Kidney (tissue), 14 donors: Measurements from ENCODE around the gene KASH5. TPM values are rescaled to one million over a fixed set of nuclear protein-coding genes. Genes with fewer than 3 reads are reported as not detected.

Source experiments
- DNase-seq, 5 donors: peaks; one replicate each; pipeline ENCODE4 v3.0.0-alpha.2; 2013 to 2020
- FAIRE-seq: peaks from 2 replicates; lab custom pipeline; 2012; peaks lifted over from hg19 to GRCh38; lab: Jason Lieb, UNC
- H3K27ac ChIP-seq, 2 donors: one replicate each; pipeline ENCODE4 v1.7.0; 2013; ENCODE audit warnings: low read depth in 2 of 2, low read length in 2 of 2, inconsistent platforms in 1 of 2
- H3K27me3 ChIP-seq: one replicate; pipeline ENCODE4 v1.7.1; 2013; ENCODE audit warnings: low read length, inconsistent platforms; ENCODE audit not compliant: control insufficient read depth, insufficient read depth
- H3K36me3 ChIP-seq, 3 donors: one replicate each; pipeline versions ENCODE4 v1.7.0 to v1.7.1; 2013; ENCODE audit warnings: low read length in 3 of 3, control low read depth in 1 of 3, inconsistent platforms in 1 of 3; ENCODE audit not compliant: insufficient read depth in 3 of 3, control insufficient read depth in 2 of 3
- H3K4me1 ChIP-seq, 3 donors: one replicate each; pipeline versions ENCODE4 v1.7.0 to v1.7.1; 2013; ENCODE audit warnings: low read length in 3 of 3, inconsistent platforms in 1 of 3, low read depth in 1 of 3; ENCODE audit not compliant: control insufficient read depth in 2 of 3, insufficient read depth in 2 of 3
- H3K4me3 ChIP-seq, 3 donors: one replicate each; pipeline versions ENCODE4 v1.7.0 to v1.8.1; 2013; ENCODE audit warnings: low read length in 3 of 3, control low read depth in 1 of 3, inconsistent platforms in 1 of 3
- H3K9ac ChIP-seq, 3 donors: one replicate each; pipeline versions ENCODE4 v1.7.0 to v1.7.1; 2013; ENCODE audit warnings: low read length in 3 of 3, control low read depth in 1 of 3, inconsistent platforms in 1 of 3
- H3K9me3 ChIP-seq, 3 donors: one replicate each; pipeline versions ENCODE4 v1.7.0 to v1.7.1; 2013; ENCODE audit warnings: low read length in 3 of 3, control low read depth in 1 of 3, inconsistent platforms in 1 of 3; ENCODE audit not compliant: control insufficient read depth in 2 of 3, insufficient read depth in 1 of 3
- intact Hi-C: fragments of 100-400 bp; cut with DNase I; formaldehyde crosslinking; loops from one replicate; pipeline ENCODE4 v1.11.1; 2022
- polyA plus RNA-seq: library from polyadenylated mRNA; stranded (reverse); fragments of 350-450 nt; fragmentation: Illumina TruSeq; extraction: RNeasy Lipid Tissue Mini Kit (QIAGEN cat#74804); gene quantifications from one replicate; pipeline ENCODE4 v1.2.3, GENCODE V29; 2014; ENCODE audit warnings: low read depth, low replicate concordance; ENCODE audit not compliant: insufficient read depth
- total RNA-seq: library from RNA; stranded (reverse); fragmentation: NEBNext Ultra II Directional; extraction: Animal tissue kit (Norgen Biotek cat#: 25700); gene quantifications from one replicate; pipeline ENCODE4 v1.2.1, GENCODE V29; 2021
- TF ChIP-seq, protein P1 (sequence below): IDR thresholded peaks from 3 replicates; pipeline ENCODE4 v1.5.1; 2012; ENCODE audit warnings: mild to moderate bottlenecking, moderate library complexity, borderline replicate concordance; ENCODE audit not compliant: insufficient read depth; ENCODE audit errors: extremely low read depth
- donor health status: control.
- donor health status: control.
- donor health status: control.
- donor health status: control.
- donor health status: control.
- donor health status: DM: yes; HTN: yes; CAD: no.
- donor health status: Normal renal cell carcinoma (clear cell type).

Gene KASH5
- total and polyA plus RNA-seq, 2 donors from 2014 or later: not detected

DNA sequence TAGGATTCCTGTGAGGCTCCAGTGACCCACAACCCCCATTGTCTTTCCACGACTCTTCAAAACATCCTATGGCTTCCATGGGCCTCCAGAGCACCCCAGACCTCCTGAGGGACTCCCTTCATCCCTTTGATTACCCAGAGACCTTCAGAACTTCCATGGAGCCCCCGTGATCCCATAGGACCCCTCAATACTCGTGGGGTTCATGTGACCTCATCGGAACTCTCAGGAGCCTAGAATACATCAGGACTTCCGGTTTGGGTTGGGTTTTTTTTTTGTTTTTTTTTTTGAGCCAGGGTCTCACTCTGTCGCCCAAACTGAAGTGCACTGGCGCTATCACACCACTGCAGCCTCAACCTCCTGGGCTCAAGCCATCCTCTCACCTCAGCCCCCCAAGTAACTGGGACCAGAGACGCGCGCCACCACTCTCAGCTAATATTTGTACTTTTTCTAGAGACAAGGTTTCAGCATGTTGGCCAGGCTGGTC, 65.8 kb downstream of the KASH5 start:
- no peak for FAIRE-seq
- Histone ChIP-seq H3K27ac (peak overlapping the region; percentile 92 to 97), H3K9me3 (no peaks in the 10 kb centered on the region), H3K27me3 (no peaks in the 10 kb centered on the region), H3K9ac (peak overlapping the region; percentile 74 to 98 (median 98)), H3K36me3 (peaks cover 0 to 2% (median 0%) of the 10 kb centered on the region in 3 donors), H3K4me3 (peak overlapping the region; percentile 89 to 98 (median 97)), H3K4me1 (peaks cover 0 to 7% (median 3%) of the 10 kb centered on the region in 3 donors)
- no peak for DNase-seq
- intact Hi-C loops: no loop called here
- TF ChIP-seq, protein P1, sequence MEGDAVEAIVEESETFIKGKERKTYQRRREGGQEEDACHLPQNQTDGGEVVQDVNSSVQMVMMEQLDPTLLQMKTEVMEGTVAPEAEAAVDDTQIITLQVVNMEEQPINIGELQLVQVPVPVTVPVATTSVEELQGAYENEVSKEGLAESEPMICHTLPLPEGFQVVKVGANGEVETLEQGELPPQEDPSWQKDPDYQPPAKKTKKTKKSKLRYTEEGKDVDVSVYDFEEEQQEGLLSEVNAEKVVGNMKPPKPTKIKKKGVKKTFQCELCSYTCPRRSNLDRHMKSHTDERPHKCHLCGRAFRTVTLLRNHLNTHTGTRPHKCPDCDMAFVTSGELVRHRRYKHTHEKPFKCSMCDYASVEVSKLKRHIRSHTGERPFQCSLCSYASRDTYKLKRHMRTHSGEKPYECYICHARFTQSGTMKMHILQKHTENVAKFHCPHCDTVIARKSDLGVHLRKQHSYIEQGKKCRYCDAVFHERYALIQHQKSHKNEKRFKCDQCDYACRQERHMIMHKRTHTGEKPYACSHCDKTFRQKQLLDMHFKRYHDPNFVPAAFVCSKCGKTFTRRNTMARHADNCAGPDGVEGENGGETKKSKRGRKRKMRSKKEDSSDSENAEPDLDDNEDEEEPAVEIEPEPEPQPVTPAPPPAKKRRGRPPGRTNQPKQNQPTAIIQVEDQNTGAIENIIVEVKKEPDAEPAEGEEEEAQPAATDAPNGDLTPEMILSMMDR: no peak

DNA sequence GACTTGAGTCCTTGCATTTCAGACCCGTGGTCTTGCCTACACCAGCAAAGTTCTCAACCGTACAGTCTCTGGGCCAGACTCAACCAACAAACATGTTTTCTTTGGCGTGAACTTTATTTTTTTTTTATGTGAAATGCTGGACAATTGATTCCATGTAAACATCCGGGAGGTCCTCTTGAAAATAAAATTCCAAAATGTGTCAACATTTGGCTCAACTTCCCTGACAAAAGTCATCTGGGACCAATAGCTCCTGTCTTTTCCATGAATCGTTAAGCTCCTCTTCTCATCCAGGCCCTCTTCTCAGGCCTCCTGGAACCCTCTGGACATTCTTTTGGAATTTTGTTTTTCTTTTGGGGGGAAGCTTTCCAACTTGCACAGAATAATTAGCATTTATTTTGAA, 67.7 kb downstream of the KASH5 start:
- DNase-seq: peak in 2 of 5 donors; percentile 80 to 92
- intact Hi-C loops: no loop called here
- Histone ChIP-seq H3K27me3 (no peaks in the 10 kb centered on the region), H3K4me3 (no peak overlapping the region), H3K4me1 (peaks cover 0 to 3% (median 3%) of the 10 kb centered on the region in 3 donors), H3K36me3 (no peaks in the 10 kb centered on the region), H3K9me3 (no peaks in the 10 kb centered on the region), H3K9ac (no peak overlapping the region), H3K27ac (no peak overlapping the region)
- TF ChIP-seq, protein P1: no peak
- no peak for FAIRE-seq

DNA sequence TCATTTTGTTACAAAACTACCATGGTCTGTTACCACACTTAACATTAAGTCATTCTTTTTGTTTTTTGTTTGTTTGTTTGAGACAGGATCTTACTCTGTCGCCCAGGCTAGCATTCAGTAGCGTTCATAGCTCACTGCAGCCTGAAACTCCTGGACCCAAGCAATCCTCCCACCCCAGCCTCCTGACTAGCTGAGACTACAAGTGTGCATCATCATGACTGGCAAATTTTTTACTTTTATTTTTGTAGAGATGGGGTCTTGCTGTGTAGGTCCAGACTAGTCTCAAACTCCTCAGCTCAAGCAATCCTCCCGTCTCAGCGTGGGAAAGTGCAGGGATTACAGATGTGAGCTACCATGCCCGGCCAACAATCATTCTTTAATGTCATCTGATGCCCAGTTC, 68.3 kb downstream of the KASH5 start:
- no peak overlapping the region for H3K9ac ChIP-seq
- H3K36me3 ChIP-seq: no peaks in the 10 kb centered on the region
- H3K4me3 ChIP-seq: no peak overlapping the region
- intact Hi-C loops: no loop called here
- no peak for DNase-seq
- no peaks in the 10 kb centered on the region for H3K9me3 ChIP-seq
- H3K27ac ChIP-seq: peak overlapping the region in 1 of 2 donors; percentile 53
- TF ChIP-seq, protein P1: no peak
- FAIRE-seq: no peak
- H3K27me3 ChIP-seq: no peaks in the 10 kb centered on the region
- H3K4me1 ChIP-seq: peaks cover 0 to 3% (median 3%) of the 10 kb centered on the region in 3 donors

DNA sequence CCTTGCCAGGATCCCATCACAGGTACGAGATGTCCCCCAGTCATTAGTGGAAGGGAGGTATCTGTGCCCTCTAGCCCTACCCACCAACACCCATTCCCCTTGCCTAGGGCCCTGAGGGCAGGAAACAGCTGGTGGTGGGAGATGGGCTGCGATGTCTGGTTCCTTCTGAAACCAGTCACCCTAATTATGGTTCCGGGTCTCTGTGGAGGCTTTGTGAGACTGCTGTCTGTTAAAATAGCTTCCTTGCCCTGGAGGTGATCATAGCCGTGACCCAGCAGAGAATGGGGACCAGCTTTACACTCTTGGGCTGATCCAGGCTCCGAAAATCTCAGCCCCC, 70.5 kb downstream of the KASH5 start:
- FAIRE-seq: no peak
- peak overlapping the region in 1 of 3 donors; percentile 16 for H3K9ac ChIP-seq
- H3K4me3 ChIP-seq: no peak overlapping the region
- no peak for DNase-seq
- intact Hi-C loops: no loop called here
- TF ChIP-seq, protein P1: no peak
- peak overlapping the region; percentile 51 to 81 for H3K27ac ChIP-seq
- H3K36me3 ChIP-seq: no peaks in the 10 kb centered on the region
- no peaks in the 10 kb centered on the region for H3K27me3 ChIP-seq
- H3K4me1 ChIP-seq: peaks cover 0 to 2% (median 0%) of the 10 kb centered on the region in 3 donors
- no peaks in the 10 kb centered on the region for H3K9me3 ChIP-seq
